GM06990 (cell line): ENCODE data around the gene MTUS2.

Experiments
- DNase-seq: peaks from one replicate; pipeline ENCODE4 v3.0.0-alpha.2; 2011; ENCODE audit not compliant: insufficient read length; ENCODE audit errors: extremely low read depth
- H3K27me3 ChIP-seq: replicated peaks from 2 replicates; pipeline ENCODE4 v1.6.0; 2011; ENCODE audit warnings: low read length; ENCODE audit not compliant: control insufficient read depth, insufficient read depth
- H3K36me3 ChIP-seq: 2 replicates; pipeline ENCODE4 v1.5.1; 2011; ENCODE audit warnings: low read length; ENCODE audit not compliant: control insufficient read depth, insufficient read depth
- H3K4me3 ChIP-seq: replicated peaks from 2 replicates; pipeline ENCODE4 v1.5.1; 2011; ENCODE audit warnings: low read depth, mild to moderate bottlenecking, control low read depth, low read length
- TF ChIP-seq, protein P1 (sequence below): IDR thresholded peaks from 2 replicates; pipeline ENCODE4 v1.5.1; 2011; ENCODE audit warnings: low read length, control low read depth, mild to moderate bottlenecking, inconsistent platforms; ENCODE audit not compliant: insufficient read depth, poor library complexity, severe bottlenecking

The MTUS2 gene

DNA sequence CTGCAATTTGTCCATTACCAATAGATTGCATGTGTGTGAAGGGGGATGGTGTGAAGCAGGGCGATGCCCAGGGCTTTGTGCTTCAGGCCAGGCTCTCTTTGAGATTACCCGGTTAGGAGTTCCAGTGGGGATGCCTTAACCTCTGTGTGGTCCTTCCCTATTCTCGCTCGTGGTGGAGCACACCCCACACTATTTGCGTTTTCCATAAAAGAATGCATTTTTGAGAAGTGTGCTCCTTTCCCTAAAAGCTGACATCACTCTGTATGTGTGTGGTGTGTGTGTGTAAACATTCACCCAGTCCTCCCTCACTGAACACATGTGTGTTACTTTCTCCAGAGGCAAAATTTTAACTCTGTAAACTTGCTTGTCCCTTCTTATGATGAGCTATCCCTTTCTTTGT, 467.1 kb downstream of the MTUS2 start:
- H3K4me3 ChIP-seq, result no peak overlapping the region
- H3K36me3 ChIP-seq, result no peaks in the 10 kb centered on the region
- no peak for DNase-seq
- H3K27me3 ChIP-seq, result no peaks in the 10 kb centered on the region; the same call in 1 of the 2 replicates
- TF ChIP-seq, protein P1, sequence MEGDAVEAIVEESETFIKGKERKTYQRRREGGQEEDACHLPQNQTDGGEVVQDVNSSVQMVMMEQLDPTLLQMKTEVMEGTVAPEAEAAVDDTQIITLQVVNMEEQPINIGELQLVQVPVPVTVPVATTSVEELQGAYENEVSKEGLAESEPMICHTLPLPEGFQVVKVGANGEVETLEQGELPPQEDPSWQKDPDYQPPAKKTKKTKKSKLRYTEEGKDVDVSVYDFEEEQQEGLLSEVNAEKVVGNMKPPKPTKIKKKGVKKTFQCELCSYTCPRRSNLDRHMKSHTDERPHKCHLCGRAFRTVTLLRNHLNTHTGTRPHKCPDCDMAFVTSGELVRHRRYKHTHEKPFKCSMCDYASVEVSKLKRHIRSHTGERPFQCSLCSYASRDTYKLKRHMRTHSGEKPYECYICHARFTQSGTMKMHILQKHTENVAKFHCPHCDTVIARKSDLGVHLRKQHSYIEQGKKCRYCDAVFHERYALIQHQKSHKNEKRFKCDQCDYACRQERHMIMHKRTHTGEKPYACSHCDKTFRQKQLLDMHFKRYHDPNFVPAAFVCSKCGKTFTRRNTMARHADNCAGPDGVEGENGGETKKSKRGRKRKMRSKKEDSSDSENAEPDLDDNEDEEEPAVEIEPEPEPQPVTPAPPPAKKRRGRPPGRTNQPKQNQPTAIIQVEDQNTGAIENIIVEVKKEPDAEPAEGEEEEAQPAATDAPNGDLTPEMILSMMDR, result no peak

DNA sequence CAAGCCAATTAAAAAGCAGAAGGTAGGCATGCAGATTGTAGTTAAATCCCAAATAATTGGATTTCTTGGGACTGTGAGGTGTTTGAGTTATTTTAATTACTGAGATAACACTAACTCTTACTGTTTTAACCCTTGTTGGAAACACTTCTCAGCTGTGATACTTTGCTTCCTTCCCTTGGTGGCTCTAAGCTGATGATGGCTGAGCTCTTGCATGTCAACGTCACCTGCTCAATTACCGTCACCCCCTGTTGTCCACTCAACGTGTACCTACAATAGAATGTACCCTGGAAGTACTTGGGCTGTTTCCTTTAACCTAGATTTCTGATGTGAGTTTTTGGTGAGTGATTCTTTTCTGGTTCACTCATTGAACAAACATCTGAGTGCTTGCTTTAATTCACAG, 471.9 kb downstream of the MTUS2 start:
- no peak for DNase-seq
- Histone ChIP-seq H3K36me3 (no peaks in the 10 kb centered on the region), H3K4me3 (no peak overlapping the region), H3K27me3 (no peaks in the 10 kb centered on the region; the same call in 1 of the 2 replicates)
- TF ChIP-seq, protein P1, result no peak

DNA sequence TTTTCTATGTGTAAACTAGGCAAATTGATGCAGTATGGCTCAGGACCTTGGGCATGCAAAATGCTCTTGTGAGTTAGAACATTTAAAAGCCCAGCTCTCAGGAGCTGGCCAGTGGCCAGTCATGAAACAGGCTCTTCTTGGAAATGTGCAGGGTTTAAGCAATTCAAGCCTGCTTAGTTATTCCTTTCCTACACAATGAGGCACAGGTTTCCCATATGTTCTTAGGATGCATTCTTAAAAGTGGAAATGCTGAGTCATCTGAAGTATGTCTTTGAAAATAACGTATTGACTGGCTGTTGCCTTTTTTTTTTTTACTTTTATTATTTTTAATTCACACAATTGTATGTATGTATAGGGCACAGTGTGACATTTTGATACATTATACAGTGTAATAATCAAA, 474.7 kb downstream of the MTUS2 start:
- TF ChIP-seq, protein P1, result no peak
- no peaks in the 10 kb centered on the region for H3K27me3 ChIP-seq
- no peaks in the 10 kb centered on the region for H3K36me3 ChIP-seq
- no peak overlapping the region for H3K4me3 ChIP-seq
- no peak for DNase-seq

DNA sequence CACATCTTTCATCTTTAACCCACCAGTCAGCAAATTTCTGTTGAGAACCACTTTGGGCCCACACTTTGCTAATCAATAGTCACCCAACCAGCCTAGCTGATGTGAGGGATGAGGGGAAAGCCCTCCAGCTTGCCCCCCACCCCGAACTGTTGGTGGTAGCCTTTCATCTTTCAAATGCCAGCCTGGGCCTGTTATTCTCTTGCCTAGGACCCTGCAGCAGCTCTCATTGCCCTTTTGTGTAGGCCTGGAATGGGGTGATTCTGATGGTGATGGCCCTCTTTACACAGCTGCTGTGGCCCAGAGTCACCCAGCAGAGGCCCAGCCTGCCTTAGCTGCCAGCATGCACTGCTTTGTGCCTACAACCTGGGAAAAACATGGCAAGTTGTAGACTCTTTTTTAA, 480.9 kb downstream of the MTUS2 start:
- TF ChIP-seq, protein P1, result no peak
- Histone ChIP-seq H3K36me3 (no peaks in the 10 kb centered on the region), H3K4me3 (no peak overlapping the region), H3K27me3 (no peaks in the 10 kb centered on the region)
- DNase-seq, result no peak

DNA sequence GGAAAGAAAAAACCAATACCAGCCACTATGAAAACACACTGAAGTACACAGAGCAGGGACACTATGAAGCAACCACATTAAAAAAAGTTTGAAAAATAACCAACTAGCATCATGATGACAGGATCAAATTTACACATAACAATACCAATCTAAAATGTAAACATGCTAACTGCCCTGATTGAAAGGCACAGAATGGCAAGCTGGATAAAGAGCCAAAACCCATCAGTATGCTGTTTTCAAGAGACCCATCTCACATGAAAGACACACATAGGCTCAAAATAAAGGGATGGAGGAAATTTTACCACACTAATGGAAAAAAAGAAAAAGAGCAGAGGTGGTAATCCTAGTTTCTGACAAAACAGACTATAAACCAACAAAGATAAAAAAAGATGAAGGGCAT, 484.0 kb downstream of the MTUS2 start:
- TF ChIP-seq, protein P1, result no peak
- no peaks in the 10 kb centered on the region for H3K27me3 ChIP-seq
- DNase-seq, result no peak
- H3K36me3 ChIP-seq, result no peaks in the 10 kb centered on the region
- no peak overlapping the region for H3K4me3 ChIP-seq

DNA sequence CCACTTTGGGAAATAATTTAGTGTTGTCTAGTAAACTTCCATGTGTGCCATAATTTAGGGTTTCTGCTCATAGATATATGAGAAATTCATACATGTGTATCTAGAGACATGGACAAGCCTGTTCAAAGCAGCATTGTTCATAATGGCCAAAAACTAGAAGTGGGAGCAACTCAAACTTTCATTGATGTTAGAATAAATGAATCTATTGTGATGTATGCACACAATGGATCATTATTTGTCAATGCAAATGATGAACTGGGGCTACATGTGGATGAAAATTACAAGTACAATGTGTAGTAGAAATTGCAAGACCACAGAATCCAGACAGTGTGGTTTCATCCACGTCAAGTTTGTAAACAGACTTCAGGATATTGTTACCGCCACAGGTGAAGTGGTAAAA, 490.7 kb downstream of the MTUS2 start:
- TF ChIP-seq, protein P1, result no peak
- Histone ChIP-seq H3K4me3 (no peak overlapping the region), H3K27me3 (peaks cover 2% of the 10 kb centered on the region; the same call in 1 of the 2 replicates), H3K36me3 (no peaks in the 10 kb centered on the region)
- DNase-seq, result no peak
